ENCODE results near the gene TMEM205.

The TMEM205 gene

GRCh38 chr19:11304936-11305335 is 41.1 kb downstream of the TMEM205 start:
- Histone ChIP-seq H3K9ac (ENCODE audit: low read length in 5 of 5) (no peak overlapping the region), H3K9me3 (ENCODE audit: control insufficient read depth in 5 of 5, low read length in 5 of 5) (no peaks in the 10 kb centered on the region), H3K27ac (ENCODE audit: low read depth, low read length) (no peak overlapping the region), H3K4me1 (ENCODE audit: control insufficient read depth in 5 of 5, insufficient read depth in 5 of 5, low read length in 5 of 5) (no peaks in the 10 kb centered on the region), H3K36me3 (ENCODE audit: control insufficient read depth in 5 of 5, insufficient read depth in 5 of 5, low read length in 5 of 5) (no peaks in the 10 kb centered on the region), H3K4me3 (ENCODE audit: low read depth in 1 of 5, low read length in 5 of 5) (no peak overlapping the region), H3K27me3 (ENCODE audit: control insufficient read depth in 5 of 5, insufficient read depth in 4 of 5, low read length in 5 of 5) (peaks cover 0 to 8% (median 0%) of the 10 kb centered on the region in 5 donors)

GRCh38 chr19:11300811-11301120 is 45.3 kb downstream of the TMEM205 start:
- H3K36me3 ChIP-seq (ENCODE audit: control insufficient read depth in 5 of 5, insufficient read depth in 5 of 5, low read length in 5 of 5), result no peaks in the 10 kb centered on the region
- H3K4me1 ChIP-seq (ENCODE audit: control insufficient read depth in 5 of 5, insufficient read depth in 5 of 5, low read length in 5 of 5), result peaks cover 3 to 9% (median 6%) of the 10 kb centered on the region in 5 donors
- H3K9ac ChIP-seq (ENCODE audit: low read length in 5 of 5), result no peak overlapping the region
- H3K27ac ChIP-seq (ENCODE audit: low read depth, low read length), result no peak overlapping the region
- H3K27me3 ChIP-seq (ENCODE audit: control insufficient read depth in 5 of 5, insufficient read depth in 4 of 5, low read length in 5 of 5), result peaks cover 0 to 3% (median 0%) of the 10 kb centered on the region in 5 donors
- H3K4me3 ChIP-seq (ENCODE audit: low read depth in 1 of 5, low read length in 5 of 5), result no peak overlapping the region
- no peaks in the 10 kb centered on the region for H3K9me3 ChIP-seq (ENCODE audit: control insufficient read depth in 5 of 5, low read length in 5 of 5)

GRCh38 chr19:11299946-11300810 is 45.9 kb downstream of the TMEM205 start:
- no peak overlapping the region for H3K4me3 ChIP-seq (ENCODE audit: low read depth in 1 of 5, low read length in 5 of 5)
- H3K9ac ChIP-seq (ENCODE audit: low read length in 5 of 5), result no peak overlapping the region
- no peak overlapping the region for H3K27ac ChIP-seq (ENCODE audit: low read depth, low read length)
- H3K27me3 ChIP-seq (ENCODE audit: control insufficient read depth in 5 of 5, insufficient read depth in 4 of 5, low read length in 5 of 5), result peaks cover 0 to 3% (median 0%) of the 10 kb centered on the region in 5 donors
- peaks cover 3 to 10% (median 8%) of the 10 kb centered on the region in 5 donors for H3K4me1 ChIP-seq (ENCODE audit: control insufficient read depth in 5 of 5, insufficient read depth in 5 of 5, low read length in 5 of 5)
- no peaks in the 10 kb centered on the region for H3K9me3 ChIP-seq (ENCODE audit: control insufficient read depth in 5 of 5, low read length in 5 of 5)
- no peaks in the 10 kb centered on the region for H3K36me3 ChIP-seq (ENCODE audit: control insufficient read depth in 5 of 5, insufficient read depth in 5 of 5, low read length in 5 of 5)

GRCh38 chr19:11296264-11296663 is 49.8 kb downstream of the TMEM205 start:
- Histone ChIP-seq H3K27me3 (ENCODE audit: control insufficient read depth in 5 of 5, insufficient read depth in 4 of 5, low read length in 5 of 5) (no peaks in the 10 kb centered on the region), H3K36me3 (ENCODE audit: control insufficient read depth in 5 of 5, insufficient read depth in 5 of 5, low read length in 5 of 5) (no peaks in the 10 kb centered on the region), H3K4me3 (ENCODE audit: low read depth in 1 of 5, low read length in 5 of 5) (no peak overlapping the region), H3K27ac (ENCODE audit: low read depth, low read length) (no peak overlapping the region), H3K4me1 (ENCODE audit: control insufficient read depth in 5 of 5, insufficient read depth in 5 of 5, low read length in 5 of 5) (peaks cover 6 to 19% (median 12%) of the 10 kb centered on the region in 5 donors), H3K9ac (ENCODE audit: low read length in 5 of 5) (peak overlapping the region in 1 of 5 donors; percentile 8), H3K9me3 (ENCODE audit: control insufficient read depth in 5 of 5, low read length in 5 of 5) (no peaks in the 10 kb centered on the region)

GRCh38 chr19:11295665-11296245 is 50.3 kb downstream of the TMEM205 start, which contains the start of gene TSPAN16:
TSS of gene TSPAN16 (plus strand) at chr19:11296160. CDS start at chr19:11296298, 138 bp downstream.
- Histone ChIP-seq H3K27me3 (ENCODE audit: control insufficient read depth in 5 of 5, insufficient read depth in 4 of 5, low read length in 5 of 5) (no peaks in the 10 kb centered on the region), H3K27ac (ENCODE audit: low read depth, low read length) (no peak within 1 kb of the TSS), H3K9ac (ENCODE audit: low read length in 5 of 5) (peak within 1 kb of the TSS in 1 of 5 donors; percentile 8), H3K36me3 (ENCODE audit: control insufficient read depth in 5 of 5, insufficient read depth in 5 of 5, low read length in 5 of 5) (no peaks in the 10 kb centered on the region), H3K4me1 (ENCODE audit: control insufficient read depth in 5 of 5, insufficient read depth in 5 of 5, low read length in 5 of 5) (peaks cover 6 to 19% (median 12%) of the 10 kb centered on the region in 5 donors), H3K4me3 (ENCODE audit: low read depth in 1 of 5, low read length in 5 of 5) (no peak within 1 kb of the TSS), H3K9me3 (ENCODE audit: control insufficient read depth in 5 of 5, low read length in 5 of 5) (no peaks in the 10 kb centered on the region)

GRCh38 chr19:11295180-11295579 is 50.9 kb downstream of the TMEM205 start:
- Histone ChIP-seq H3K27me3 (ENCODE audit: control insufficient read depth in 5 of 5, insufficient read depth in 4 of 5, low read length in 5 of 5) (no peaks in the 10 kb centered on the region), H3K4me3 (ENCODE audit: low read depth in 1 of 5, low read length in 5 of 5) (no peak overlapping the region), H3K36me3 (ENCODE audit: control insufficient read depth in 5 of 5, insufficient read depth in 5 of 5, low read length in 5 of 5) (no peaks in the 10 kb centered on the region), H3K9ac (ENCODE audit: low read length in 5 of 5) (no peak overlapping the region), H3K27ac (ENCODE audit: low read depth, low read length) (no peak overlapping the region), H3K4me1 (ENCODE audit: control insufficient read depth in 5 of 5, insufficient read depth in 5 of 5, low read length in 5 of 5) (peaks cover 6 to 19% (median 12%) of the 10 kb centered on the region in 5 donors), H3K9me3 (ENCODE audit: control insufficient read depth in 5 of 5, low read length in 5 of 5) (no peaks in the 10 kb centered on the region)

GRCh38 chr19:11293433-11294389 is 52.4 kb downstream of the TMEM205 start:
- no peaks in the 10 kb centered on the region for H3K9me3 ChIP-seq (ENCODE audit: control insufficient read depth in 5 of 5, low read length in 5 of 5)
- H3K4me1 ChIP-seq (ENCODE audit: control insufficient read depth in 5 of 5, insufficient read depth in 5 of 5, low read length in 5 of 5), result peaks cover 6 to 19% (median 12%) of the 10 kb centered on the region in 5 donors
- no peak overlapping the region for H3K9ac ChIP-seq (ENCODE audit: low read length in 5 of 5)
- no peaks in the 10 kb centered on the region for H3K36me3 ChIP-seq (ENCODE audit: control insufficient read depth in 5 of 5, insufficient read depth in 5 of 5, low read length in 5 of 5)
- peak overlapping the region; percentile 10 for H3K27ac ChIP-seq (ENCODE audit: low read depth, low read length)
- no peaks in the 10 kb centered on the region for H3K27me3 ChIP-seq (ENCODE audit: control insufficient read depth in 5 of 5, insufficient read depth in 4 of 5, low read length in 5 of 5)
- peak overlapping the region; percentile 22 to 53 (median 37) for H3K4me3 ChIP-seq (ENCODE audit: low read depth in 1 of 5, low read length in 5 of 5)
